ENCODE measurements around the gene MYCN.
"Not testable (repeated sequence)": the region's sequence is repeated elsewhere in the genome, so short reads cannot be mapped to it uniquely, and the experiment has no call there.

The MYCN gene

DNA sequence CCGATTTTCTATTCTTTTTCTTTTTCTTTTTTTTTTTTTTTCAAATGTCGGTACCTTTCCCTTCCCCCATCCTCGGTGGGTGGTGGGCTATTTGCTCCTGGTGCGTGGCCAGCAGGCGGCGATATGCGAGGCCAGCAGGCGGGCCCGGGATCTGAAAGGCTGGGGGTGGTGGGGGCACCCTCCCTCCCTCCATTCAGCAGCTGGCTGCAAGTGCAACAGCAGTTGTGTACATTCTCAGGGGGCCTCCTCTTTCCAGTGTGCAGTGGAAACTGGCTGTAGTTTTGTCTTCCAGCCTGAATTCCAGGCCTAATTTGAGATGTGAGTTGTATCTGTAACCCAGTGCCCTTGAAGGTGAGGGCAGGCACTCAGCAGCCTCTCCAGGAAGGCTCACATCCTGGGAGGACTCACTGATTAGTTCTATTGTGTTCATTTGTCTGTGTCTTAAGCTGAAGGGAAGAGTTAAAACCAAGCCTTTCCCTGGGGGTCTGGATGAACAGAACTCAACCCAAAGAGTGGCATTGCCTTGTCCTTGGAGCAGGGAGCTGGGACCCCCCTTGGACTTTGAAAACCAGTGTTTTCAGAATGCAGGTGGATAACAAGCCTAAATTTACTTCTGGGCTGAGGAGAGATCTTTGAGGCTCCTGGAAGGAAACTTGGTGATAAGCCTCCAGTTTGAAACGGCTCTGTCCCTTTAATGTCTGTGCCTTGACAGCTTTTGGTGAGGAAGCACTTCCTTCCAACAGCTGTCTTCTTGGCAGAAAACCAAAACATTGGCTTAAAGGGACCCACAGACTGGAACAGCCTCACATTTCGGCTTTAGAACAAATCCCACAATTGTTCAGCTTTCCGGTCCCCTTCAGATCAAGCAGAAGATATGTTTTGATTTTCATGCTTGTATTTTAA lies 3.3 kb downstream of the MYCN start:
- peak; percentile 73 for DNase-seq (ENCODE audit: low spot score)

DNA sequence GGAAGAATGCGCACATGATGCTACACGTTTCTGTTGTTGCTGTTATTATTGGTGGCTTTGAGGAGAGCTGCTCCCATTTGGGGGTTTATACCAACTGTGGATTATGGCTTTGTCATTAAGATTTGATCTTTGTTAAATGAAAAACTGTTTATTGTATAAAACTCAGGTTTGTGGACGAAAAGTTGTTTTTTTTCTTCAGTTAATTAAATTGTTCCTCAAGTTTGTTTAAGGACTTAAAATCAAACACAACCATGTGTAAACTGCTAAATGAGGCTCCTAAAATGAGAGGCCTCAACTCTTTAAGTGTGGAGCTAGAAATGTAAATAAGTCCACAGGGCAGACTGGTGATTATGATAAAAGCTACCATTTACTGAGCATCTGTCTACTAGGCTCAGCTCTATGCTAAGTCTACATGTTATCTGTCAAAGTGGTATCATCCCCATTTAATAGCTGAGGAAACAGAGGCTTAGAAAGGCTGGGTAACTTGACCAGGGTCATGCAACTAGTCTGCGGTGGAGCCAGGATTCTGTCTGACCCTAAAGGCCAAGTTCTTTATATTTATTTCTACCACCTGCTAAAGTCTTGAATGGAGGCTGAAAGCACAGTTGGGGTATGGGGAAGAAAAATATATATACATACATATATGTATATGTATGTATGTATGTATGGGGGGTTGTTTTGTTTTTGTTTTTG lies 4.1 kb downstream of the MYCN start:
- no peak for DNase-seq (ENCODE audit: low spot score)

DNA sequence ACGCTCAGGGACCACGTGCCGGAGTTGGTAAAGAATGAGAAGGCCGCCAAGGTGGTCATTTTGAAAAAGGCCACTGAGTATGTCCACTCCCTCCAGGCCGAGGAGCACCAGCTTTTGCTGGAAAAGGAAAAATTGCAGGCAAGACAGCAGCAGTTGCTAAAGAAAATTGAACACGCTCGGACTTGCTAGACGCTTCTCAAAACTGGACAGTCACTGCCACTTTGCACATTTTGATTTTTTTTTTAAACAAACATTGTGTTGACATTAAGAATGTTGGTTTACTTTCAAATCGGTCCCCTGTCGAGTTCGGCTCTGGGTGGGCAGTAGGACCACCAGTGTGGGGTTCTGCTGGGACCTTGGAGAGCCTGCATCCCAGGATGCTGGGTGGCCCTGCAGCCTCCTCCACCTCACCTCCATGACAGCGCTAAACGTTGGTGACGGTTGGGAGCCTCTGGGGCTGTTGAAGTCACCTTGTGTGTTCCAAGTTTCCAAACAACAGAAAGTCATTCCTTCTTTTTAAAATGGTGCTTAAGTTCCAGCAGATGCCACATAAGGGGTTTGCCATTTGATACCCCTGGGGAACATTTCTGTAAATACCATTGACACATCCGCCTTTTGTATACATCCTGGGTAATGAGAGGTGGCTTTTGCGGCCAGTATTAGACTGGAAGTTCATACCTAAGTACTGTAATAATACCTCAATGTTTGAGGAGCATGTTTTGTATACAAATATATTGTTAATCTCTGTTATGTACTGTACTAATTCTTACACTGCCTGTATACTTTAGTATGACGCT lies 5.8 kb downstream of the MYCN start:
- no peak for DNase-seq (ENCODE audit: low spot score)

DNA sequence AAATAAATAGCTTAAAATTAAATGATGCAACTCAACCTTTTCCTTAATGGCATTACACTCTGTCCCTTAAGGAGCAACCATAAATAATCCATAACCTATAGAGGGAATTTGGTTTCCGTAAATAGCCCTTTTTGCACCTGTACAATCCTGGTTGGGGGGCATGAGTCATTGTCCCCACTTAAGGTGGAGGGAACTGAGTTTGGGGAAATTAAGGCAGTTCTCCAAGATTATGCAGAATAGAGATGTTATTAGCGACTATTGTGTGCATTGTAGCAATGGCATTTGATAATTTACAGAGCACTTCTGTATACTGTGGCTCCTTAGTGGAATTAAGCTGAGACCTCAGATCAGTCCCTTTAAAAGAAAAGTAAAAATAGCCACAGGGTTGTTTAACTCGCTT lies 6.6 kb downstream of the MYCN start:
- no peak for DNase-seq (ENCODE audit: low spot score)

- no peak for DNase-seq (ENCODE audit: low spot score)
These were observed 7.1 kb downstream of the MYCN start for GRCh38 chr2:15947431-15947830.

GRCh38 chr2:15948704-15948957 lies 8.3 kb downstream of the MYCN start:
- no peak for DNase-seq (ENCODE audit: low spot score)

DNA sequence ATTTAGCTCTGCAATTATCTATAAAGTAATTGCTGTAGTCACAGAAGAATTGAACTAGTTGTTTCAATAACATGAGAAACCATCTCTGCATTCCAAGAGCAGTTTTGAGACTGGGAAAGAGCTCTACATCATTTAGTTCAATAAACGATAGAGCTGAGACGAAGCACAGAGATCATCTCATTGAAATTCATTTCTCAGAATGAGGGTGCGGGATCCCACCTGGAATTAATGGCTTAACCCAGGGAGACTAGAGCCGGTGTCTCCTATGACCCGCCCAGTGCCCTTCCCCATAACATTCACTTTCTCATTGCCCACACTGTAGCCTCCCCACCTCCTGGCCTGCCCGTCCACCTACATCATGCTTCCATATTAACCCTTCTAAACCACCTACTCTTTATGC lies 8.8 kb downstream of the MYCN start:
- DNase-seq (ENCODE audit: low spot score) = no peak

DNA sequence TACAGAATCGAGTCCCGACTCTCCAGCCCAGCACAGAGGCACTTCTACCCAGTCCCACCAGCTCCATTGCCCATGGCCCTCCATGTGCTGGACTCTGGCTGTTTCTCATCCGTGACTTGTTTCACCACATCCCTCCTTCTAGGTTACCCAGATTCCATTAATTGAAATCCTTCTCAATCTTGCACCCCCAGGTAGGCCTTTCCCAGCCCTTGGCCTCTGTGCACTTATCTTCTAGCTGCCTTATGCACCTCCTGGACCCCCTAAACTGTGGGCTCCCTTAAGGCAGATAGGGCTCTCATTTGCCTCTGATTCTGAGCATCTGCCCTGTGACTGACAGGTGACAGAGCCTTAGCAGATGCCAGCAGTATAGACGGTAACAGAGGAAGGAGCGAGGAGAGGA lies 9.2 kb downstream of the MYCN start:
- no peak for DNase-seq (ENCODE audit: low spot score)

GRCh38 chr2:15950088-15950952 lies 10.0 kb downstream of the MYCN start:
- DNase-seq (ENCODE audit: low spot score) = no peak

DNA sequence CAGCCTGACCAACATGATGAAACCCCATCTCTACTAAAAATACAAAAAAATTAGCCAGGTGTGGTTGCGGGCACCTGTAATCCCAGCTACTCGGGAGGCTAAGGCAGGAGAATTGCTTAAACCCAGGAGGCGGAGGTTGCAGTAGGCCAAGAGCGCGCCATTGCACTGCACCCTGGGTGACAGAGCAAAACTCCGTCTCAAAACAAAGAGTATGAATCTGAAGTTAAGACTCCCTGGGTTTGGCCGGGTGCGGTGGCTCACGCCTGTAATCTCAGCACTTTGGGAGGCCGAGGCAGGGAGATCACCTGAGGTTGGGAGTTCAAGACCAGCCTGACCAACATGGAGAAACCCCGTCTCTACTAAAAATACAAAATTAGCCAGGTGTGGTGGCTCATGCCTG lies 11.6 kb downstream of the MYCN start:
- not testable (repeated sequence) for DNase-seq (ENCODE audit: low spot score)

DNA sequence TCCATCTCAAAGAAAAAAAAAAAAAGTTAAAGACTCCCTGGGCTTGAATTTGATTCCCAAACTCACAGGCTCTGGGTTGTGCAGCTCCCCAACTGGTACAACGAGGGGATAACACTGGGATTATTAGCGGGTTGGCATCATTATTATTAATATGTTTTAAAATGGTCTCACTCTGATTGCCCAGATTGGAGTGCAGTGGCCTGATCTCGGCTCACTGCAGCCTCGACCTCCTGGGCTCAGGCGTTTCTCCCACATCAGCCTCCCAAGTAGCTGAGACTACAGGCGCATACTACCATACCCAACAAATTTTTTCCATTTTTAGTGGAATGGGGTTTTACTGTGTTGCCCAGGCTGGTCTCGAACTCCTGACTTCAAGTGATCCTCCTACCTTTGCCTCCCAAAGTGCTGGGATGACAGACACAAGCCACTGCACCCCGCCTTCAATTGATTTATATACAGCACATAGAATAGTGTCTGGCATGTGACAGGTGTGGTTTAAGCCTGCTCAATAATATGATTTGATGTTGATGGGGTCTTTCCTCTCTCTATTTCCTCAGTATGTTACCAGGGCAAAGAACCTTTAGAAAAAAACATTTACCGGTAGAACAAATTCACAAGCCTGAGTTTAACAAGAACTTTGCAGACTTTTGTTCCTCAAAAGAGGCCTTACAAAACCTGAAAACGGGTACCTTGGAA lies 12.2 kb downstream of the MYCN start:
- no peak for DNase-seq (ENCODE audit: low spot score)

- DNase-seq (ENCODE audit: low spot score) = no peak
These were observed 12.8 kb downstream of the MYCN start for GRCh38 chr2:15953147-15953630.

DNA sequence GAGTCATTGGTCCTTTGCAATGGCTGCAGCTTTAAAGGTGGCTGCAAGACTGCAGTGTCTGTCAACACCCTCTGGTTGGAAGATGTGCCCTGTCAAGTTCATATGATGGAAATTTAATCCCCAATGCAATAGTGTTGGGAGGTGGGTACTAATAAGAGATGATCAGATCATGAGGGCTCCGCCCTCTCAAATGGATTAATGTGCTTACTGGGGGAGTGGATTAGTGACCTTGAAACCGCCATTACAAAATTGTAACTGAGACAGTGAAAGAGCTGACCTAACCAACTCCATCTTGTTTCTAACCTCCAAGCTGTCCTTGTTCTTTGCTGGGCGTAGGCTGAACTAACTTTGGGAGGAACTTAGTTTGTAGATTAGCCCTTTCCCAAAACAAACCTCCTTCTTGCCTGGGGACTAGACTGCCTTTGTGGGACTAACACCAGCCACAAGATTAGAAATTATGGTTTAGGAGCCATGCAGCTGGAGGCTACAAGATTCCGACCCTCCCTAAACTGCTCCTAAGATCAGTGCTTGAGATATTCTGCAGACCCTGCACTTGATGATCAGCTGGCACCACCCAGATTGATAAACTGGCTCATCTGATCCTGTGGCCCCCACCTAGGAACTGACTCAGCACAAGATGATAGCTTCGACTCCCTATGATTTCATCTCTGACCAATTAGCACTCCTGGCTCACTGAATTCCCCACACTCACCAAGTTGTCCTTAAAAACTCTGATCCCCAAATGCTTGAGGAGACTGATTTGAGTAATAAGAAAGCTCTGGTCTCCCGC lies 13.7 kb downstream of the MYCN start:
- no peak for DNase-seq (ENCODE audit: low spot score)

DNA sequence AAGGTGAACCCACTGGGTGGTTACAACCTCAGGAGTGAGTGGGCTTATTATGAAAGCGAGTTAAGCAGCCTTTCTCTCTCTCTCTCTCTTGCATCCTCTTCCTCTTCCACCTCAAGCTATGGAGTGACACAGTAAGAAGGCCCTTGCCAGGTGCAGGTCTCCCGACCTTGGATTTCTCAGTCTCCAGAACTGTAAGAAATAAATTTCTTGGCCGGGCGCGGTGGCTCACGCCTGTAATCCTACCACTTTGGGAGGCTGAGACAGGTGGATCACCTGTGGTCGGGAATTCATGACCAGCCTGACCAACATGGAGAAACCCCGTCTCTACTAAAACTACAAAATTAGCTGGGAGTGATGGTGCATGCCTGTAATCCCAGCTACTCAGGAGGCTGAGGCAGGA lies 14.4 kb downstream of the MYCN start:
- DNase-seq (ENCODE audit: low spot score) = no peak

GRCh38 chr2:15955232-15955988 lies 15.1 kb downstream of the MYCN start:
- DNase-seq (ENCODE audit: low spot score) = no peak

DNA sequence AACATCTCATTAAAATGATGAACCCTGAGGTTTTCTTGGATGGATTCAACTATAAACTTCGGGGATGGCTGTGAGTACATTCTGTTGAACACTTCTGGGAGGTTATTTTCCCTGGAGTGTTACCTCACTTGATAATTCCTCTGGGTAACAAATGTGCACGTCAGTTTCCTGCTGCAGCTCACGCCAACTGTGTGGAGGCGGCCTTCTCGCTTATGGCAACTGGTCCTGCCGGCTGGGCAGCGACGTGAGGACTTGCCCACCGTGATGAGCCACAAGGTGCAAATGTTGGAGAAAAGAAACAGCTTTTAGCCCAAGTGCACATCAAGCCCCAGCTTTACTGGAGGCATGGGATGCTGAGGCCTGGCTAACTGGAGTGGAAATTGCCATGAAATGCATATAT lies 15.9 kb downstream of the MYCN start:
- no peak for DNase-seq (ENCODE audit: low spot score)

DNA sequence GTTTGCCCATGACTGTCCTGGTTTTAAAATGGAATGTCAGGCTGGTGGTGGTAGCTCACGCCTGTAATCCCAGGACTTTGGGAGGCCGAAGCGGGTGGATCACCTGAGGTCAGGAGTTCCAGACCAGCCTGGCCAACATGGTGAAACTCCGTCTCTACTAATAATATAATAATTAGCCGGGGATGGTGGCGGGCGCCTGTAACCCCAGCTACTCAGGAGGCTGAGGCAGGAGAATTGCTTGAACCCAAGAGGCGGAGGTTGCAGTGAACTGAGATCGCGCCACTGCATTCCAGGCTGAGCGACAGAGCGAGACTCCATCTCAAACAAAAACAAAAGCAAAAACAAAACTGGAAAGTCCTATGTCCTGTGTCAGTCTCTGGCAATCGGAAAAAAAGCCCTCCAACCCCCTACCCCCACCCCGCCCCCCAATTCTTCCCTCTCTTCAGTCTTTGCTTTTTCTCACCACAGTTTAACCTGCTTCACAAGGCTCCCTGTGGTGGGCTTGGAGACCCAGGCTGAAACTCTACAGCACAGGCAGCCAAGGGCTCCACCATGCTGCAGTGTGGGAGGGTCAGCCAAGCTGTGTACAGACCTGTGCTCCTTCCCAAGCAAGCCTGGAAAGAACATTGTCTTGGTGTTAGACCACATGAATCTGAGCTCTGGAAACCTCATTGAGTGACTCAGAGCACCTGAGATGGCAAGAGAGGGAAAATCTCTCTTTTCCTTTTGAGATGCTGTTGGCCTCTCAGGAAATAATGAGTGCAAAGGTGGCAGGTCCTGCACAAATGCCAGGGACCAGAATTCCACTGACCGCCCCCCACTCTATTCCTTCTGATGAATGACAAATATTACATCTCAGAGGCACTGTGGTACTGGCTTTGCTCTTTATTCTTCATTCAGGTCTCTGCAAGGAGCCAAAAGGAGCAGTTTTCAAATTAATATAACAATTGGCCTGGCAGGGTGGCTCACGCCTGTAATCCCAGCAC lies 16.7 kb downstream of the MYCN start:
- DNase-seq (ENCODE audit: low spot score) = no peak
